Astrocyte (in vitro differentiated cells and primary cell): ENCODE results near the gene PTPRN2. TPM values are rescaled to one million over a fixed set of nuclear protein-coding genes. Genes with fewer than 3 reads are reported as not detected.

Source experiments
- DNase-seq: peaks from one replicate; pipeline ENCODE4 v3.0.0-alpha.2; 2010; ENCODE audit warnings: low read depth
- FAIRE-seq: peaks from 2 replicates; lab custom pipeline; 2011; peaks lifted over from hg19 to GRCh38; lab: Jason Lieb, UNC
- H2AFZ ChIP-seq: 2 replicates; pipeline ENCODE4 v1.6.0; 2012; ENCODE audit warnings: low read depth, low read length, inconsistent platforms
- H3K27ac ChIP-seq: 2 replicates; pipeline ENCODE4 v1.5.1; 2011; ENCODE audit warnings: low read depth, low read length, inconsistent platforms
- H3K27me3 ChIP-seq: 2 replicates; pipeline ENCODE4 v1.6.0; 2011; ENCODE audit warnings: low read length, inconsistent platforms; ENCODE audit not compliant: insufficient read depth
- H3K36me3 ChIP-seq: 2 replicates; pipeline ENCODE4 v1.5.1; 2011; ENCODE audit warnings: low read length, inconsistent platforms; ENCODE audit not compliant: insufficient read depth
- H3K4me1 ChIP-seq: 2 replicates; pipeline ENCODE4 v1.5.1; 2011; ENCODE audit warnings: low read length, inconsistent platforms; ENCODE audit not compliant: insufficient read depth
- H3K4me2 ChIP-seq: 2 replicates; pipeline ENCODE4 v1.6.0; 2012; ENCODE audit warnings: low read length, inconsistent platforms
- H3K4me3 ChIP-seq: 2 replicates; pipeline ENCODE4 v1.5.1; 2011; ENCODE audit warnings: low read depth, mild to moderate bottlenecking, low read length, inconsistent platforms; ENCODE audit not compliant: insufficient read depth
- H3K79me2 ChIP-seq: 2 replicates; pipeline ENCODE4 v1.6.0; 2012; ENCODE audit warnings: mild to moderate bottlenecking, low read length, inconsistent platforms; ENCODE audit not compliant: insufficient read depth
- H3K9ac ChIP-seq: 2 replicates; pipeline ENCODE4 v1.6.0; 2012; ENCODE audit warnings: mild to moderate bottlenecking, low read length, inconsistent platforms
- H3K9me3 ChIP-seq: 2 replicates; pipeline ENCODE4 v1.5.1; 2012; ENCODE audit warnings: low read depth, mild to moderate bottlenecking, low read length, inconsistent platforms; ENCODE audit not compliant: insufficient read depth
- H4K20me1 ChIP-seq: 2 replicates; pipeline ENCODE4 v1.6.0; 2012; ENCODE audit warnings: low read length, inconsistent platforms; ENCODE audit not compliant: insufficient read depth
- H3K27ac Mint-ChIP-seq: one replicate; pipeline ENCODE4 v1.8.0; 2021; ENCODE audit warnings: mild to moderate bottlenecking, mixed read lengths; ENCODE audit not compliant: unreplicated experiment
- H3K27me3 Mint-ChIP-seq: one replicate; pipeline ENCODE4 v1.8.0; 2021; ENCODE audit warnings: low read depth, mixed read lengths; ENCODE audit not compliant: unreplicated experiment
- H3K36me3 Mint-ChIP-seq: one replicate; pipeline ENCODE4 v1.8.0; 2021; ENCODE audit warnings: low read depth, mixed read lengths; ENCODE audit not compliant: unreplicated experiment
- H3K4me1 Mint-ChIP-seq: one replicate; pipeline ENCODE4 v1.8.0; 2021; ENCODE audit warnings: low read depth, mixed read lengths; ENCODE audit not compliant: unreplicated experiment
- H3K4me3 Mint-ChIP-seq: one replicate; pipeline ENCODE4 v1.8.0; 2021; ENCODE audit warnings: mild to moderate bottlenecking, moderate library complexity, mixed read lengths; ENCODE audit not compliant: unreplicated experiment
- H3K9me3 Mint-ChIP-seq: one replicate; pipeline ENCODE4 v1.8.0; 2021; ENCODE audit warnings: mild to moderate bottlenecking, mixed read lengths; ENCODE audit not compliant: unreplicated experiment
- CTCF ChIP-seq: IDR thresholded peaks from 2 replicates; pipeline ENCODE4 v1.5.1; 2011; ENCODE audit warnings: low read depth, mild to moderate bottlenecking, inconsistent platforms, low read length, moderate library complexity; ENCODE audit not compliant: insufficient read depth
- EZH2 ChIP-seq: IDR thresholded peaks from 2 replicates; pipeline ENCODE4 v1.6.1; 2012; ENCODE audit warnings: mild to moderate bottlenecking, low read length, inconsistent platforms; ENCODE audit not compliant: insufficient read depth
- total RNA-seq: library from RNA; stranded (reverse); gene quantifications from 2 replicates; pipeline ENCODE4 v1.2.1, GENCODE V29; 2021

The PTPRN2 gene
- total RNA-seq, 1 donor from 2014 or later: 0.09 TPM

GRCh38 chr7:157839672-157840167 lies 747.9 kb downstream of the PTPRN2 start:
- Histone ChIP-seq H3K27ac (no peak overlapping the region), H3K4me1 (no peaks in the 10 kb centered on the region), H3K9me3 (peaks cover 16% of the 10 kb centered on the region), H3K4me3 (no peak overlapping the region), H3K36me3 (no peaks in the 10 kb centered on the region), H2AFZ (no peak overlapping the region), H3K9ac (no peak overlapping the region), H3K79me2 (no peaks in the 10 kb centered on the region), H3K27me3 (no peaks in the 10 kb centered on the region), H4K20me1 (no peaks in the 10 kb centered on the region), H3K4me2 (no peak overlapping the region)
- H3K36me3 Mint-ChIP-seq: no peaks in the 10 kb centered on the region
- H3K9me3 Mint-ChIP-seq: peaks cover 14% of the 10 kb centered on the region
- no peak for FAIRE-seq
- H3K27ac Mint-ChIP-seq: no peak overlapping the region
- no peaks in the 10 kb centered on the region for H3K27me3 Mint-ChIP-seq
- no peaks in the 10 kb centered on the region for H3K4me1 Mint-ChIP-seq
- TF ChIP-seq CTCF (no peak), EZH2 (no peak)
- DNase-seq: no peak
- no peak overlapping the region for H3K4me3 Mint-ChIP-seq

- Histone ChIP-seq H3K36me3 (no peaks in the 10 kb centered on the region), H4K20me1 (no peaks in the 10 kb centered on the region), H3K9me3 (peaks cover 16% of the 10 kb centered on the region), H3K4me3 (no peak overlapping the region), H3K4me1 (no peaks in the 10 kb centered on the region), H3K79me2 (no peaks in the 10 kb centered on the region), H3K4me2 (no peak overlapping the region), H3K27ac (no peak overlapping the region), H3K27me3 (no peaks in the 10 kb centered on the region), H2AFZ (no peak overlapping the region), H3K9ac (no peak overlapping the region)
- FAIRE-seq: no peak
- Mint-ChIP-seq H3K27ac (no peak overlapping the region), H3K27me3 (no peaks in the 10 kb centered on the region), H3K9me3 (peaks cover 14% of the 10 kb centered on the region), H3K4me3 (no peak overlapping the region), H3K4me1 (no peaks in the 10 kb centered on the region), H3K36me3 (no peaks in the 10 kb centered on the region)
- TF ChIP-seq EZH2 (no peak), CTCF (no peak)
- DNase-seq: no peak
These were observed 748.4 kb downstream of the PTPRN2 start for GRCh38 chr7:157839226-157839625.

GRCh38 chr7:157837561-157837960 lies 750.1 kb downstream of the PTPRN2 start:
- H2AFZ ChIP-seq: no peak overlapping the region
- FAIRE-seq (no peak), DNase-seq (no peak)
- Mint-ChIP-seq H3K27me3 (no peaks in the 10 kb centered on the region), H3K4me3 (no peak overlapping the region), H3K4me1 (no peaks in the 10 kb centered on the region), H3K36me3 (no peaks in the 10 kb centered on the region), H3K9me3 (peaks cover 10% of the 10 kb centered on the region), H3K27ac (no peak overlapping the region)
- no peaks in the 10 kb centered on the region for H4K20me1 ChIP-seq
- H3K27ac ChIP-seq: no peak overlapping the region
- H3K9ac ChIP-seq: no peak overlapping the region
- peaks cover 16% of the 10 kb centered on the region for H3K9me3 ChIP-seq
- H3K4me2 ChIP-seq: no peak overlapping the region
- H3K79me2 ChIP-seq: no peaks in the 10 kb centered on the region
- no peak overlapping the region for H3K4me3 ChIP-seq
- TF ChIP-seq CTCF (no peak), EZH2 (no peak)
- no peaks in the 10 kb centered on the region for H3K36me3 ChIP-seq
- H3K27me3 ChIP-seq: no peaks in the 10 kb centered on the region
- no peaks in the 10 kb centered on the region for H3K4me1 ChIP-seq
